Trophoblast cell (in vitro differentiated cells and primary cell): Measurements from ENCODE around the gene SLC17A8.
A peak's percentile ranks its signal among the peaks of the same experiment; 100 is the strongest.
"Not testable (repeated sequence)": the region's sequence is repeated elsewhere in the genome, so short reads cannot be mapped to it uniquely, and the experiment has no call there.

Experiments used
- DNase-seq, 2 donors: peaks; one replicate each; pipeline ENCODE4 v3.0.0-alpha.2; 2016
- H2AFZ ChIP-seq: 2 replicates; pipeline ENCODE4 v1.6.1; 2013; ENCODE audit warnings: low read length, moderate library complexity, mild to moderate bottlenecking; ENCODE audit not compliant: insufficient read depth, poor library complexity
- H2AK5ac ChIP-seq: 2 replicates; pipeline ENCODE4 v1.6.1; 2013; ENCODE audit warnings: mild to moderate bottlenecking, low read length
- H2BK120ac ChIP-seq: 2 replicates; pipeline ENCODE4 v1.6.1; 2013; ENCODE audit warnings: low read length, mild to moderate bottlenecking, moderate library complexity; ENCODE audit not compliant: insufficient read depth, poor library complexity
- H2BK12ac ChIP-seq: 2 replicates; pipeline ENCODE4 v1.6.1; 2013; ENCODE audit warnings: mild to moderate bottlenecking, low read length, moderate library complexity
- H2BK5ac ChIP-seq: 2 replicates; pipeline ENCODE4 v1.6.1; 2013; ENCODE audit warnings: low read length, low read depth, moderate library complexity, mild to moderate bottlenecking; ENCODE audit not compliant: poor library complexity
- H3K14ac ChIP-seq: 2 replicates; pipeline ENCODE4 v1.6.1; 2013; ENCODE audit warnings: mild to moderate bottlenecking, low read length
- H3K18ac ChIP-seq: 2 replicates; pipeline ENCODE4 v1.6.1; 2013; ENCODE audit warnings: mild to moderate bottlenecking, low read length
- H3K23ac ChIP-seq: 2 replicates; pipeline ENCODE4 v1.6.1; 2013; ENCODE audit warnings: low read length
- H3K27ac ChIP-seq: 2 replicates; pipeline ENCODE4 v1.5.1; 2013; ENCODE audit warnings: low read depth, mild to moderate bottlenecking, inconsistent platforms, low read length, moderate library complexity
- H3K27me3 ChIP-seq: 2 replicates; pipeline ENCODE4 v1.6.1; 2013; ENCODE audit warnings: inconsistent platforms, mild to moderate bottlenecking, low read length, moderate library complexity; ENCODE audit not compliant: insufficient read depth
- H3K36me3 ChIP-seq, 2 experiments: 1 replicate in 1 of 2; 2 replicates in 1 of 2; pipeline ENCODE4 v1.6.1; 2013; ENCODE audit warnings: low read length in 2 of 2, mild to moderate bottlenecking in 2 of 2, moderate library complexity in 1 of 2; ENCODE audit not compliant: insufficient read depth in 2 of 2, control insufficient read depth in 1 of 2
- H3K4ac ChIP-seq: 2 replicates; pipeline ENCODE4 v1.6.1; 2013; ENCODE audit warnings: low read depth, mild to moderate bottlenecking, low read length, moderate library complexity
- H3K4me1 ChIP-seq, 2 experiments: 1 replicate in 1 of 2; 2 replicates in 1 of 2; pipeline ENCODE4 v1.6.1; 2013; ENCODE audit warnings: low read length in 2 of 2, mild to moderate bottlenecking in 2 of 2, moderate library complexity in 1 of 2; ENCODE audit not compliant: insufficient read depth in 2 of 2, control insufficient read depth in 1 of 2
- H3K4me2 ChIP-seq: 2 replicates; pipeline ENCODE4 v1.6.1; 2013; ENCODE audit warnings: inconsistent platforms, mild to moderate bottlenecking, low read length, moderate library complexity
- H3K4me3 ChIP-seq: 2 replicates; pipeline ENCODE4 v1.5.1; 2013; ENCODE audit warnings: mild to moderate bottlenecking, low read depth, low read length, inconsistent platforms
- H3K79me1 ChIP-seq: one replicate; pipeline ENCODE4 v1.6.1; 2013; ENCODE audit warnings: low read length
- H3K79me2 ChIP-seq: 2 replicates; pipeline ENCODE4 v1.6.1; 2013; ENCODE audit warnings: low read length, mild to moderate bottlenecking; ENCODE audit not compliant: control insufficient read depth, insufficient read depth, poor library complexity
- H3K9ac ChIP-seq: 2 replicates; pipeline ENCODE4 v1.6.1; 2013; ENCODE audit warnings: mild to moderate bottlenecking, low read length
- H3K9me3 ChIP-seq: 2 replicates; pipeline ENCODE4 v1.6.1; 2013; ENCODE audit warnings: low read depth, mild to moderate bottlenecking, control low read depth, inconsistent platforms, low read length; ENCODE audit not compliant: insufficient read depth
- H4K12ac ChIP-seq: 2 replicates; pipeline ENCODE4 v1.6.1; 2013; ENCODE audit warnings: low read depth, mild to moderate bottlenecking, low read length, moderate library complexity
- H4K8ac ChIP-seq: 2 replicates; pipeline ENCODE4 v1.6.1; 2013; ENCODE audit warnings: low read depth, mild to moderate bottlenecking, low read length, moderate library complexity
- H4K91ac ChIP-seq: one replicate; pipeline ENCODE4 v1.6.1; 2013; ENCODE audit warnings: low read depth, mild to moderate bottlenecking, low read length, moderate library complexity
- WGBS: extraction: QIAGEN DNeasy Blood & Tissue Kit; methylation state at CpG from one replicate; pipeline ENCODE4 v1.1.7; 2013; ENCODE audit warnings: missing lambda C conversion rate; ENCODE audit not compliant: insufficient read length, insufficient coverage; ENCODE audit errors: extremely low coverage; 5-methylcytosine and 5-hydroxymethylcytosine counted together

The SLC17A8 gene

GRCh38 chr12:100344351-100344750 lies 12.5 kb upstream of the SLC17A8 start:
- not testable (repeated sequence) for H3K9ac ChIP-seq, H3K4ac ChIP-seq, H3K27me3 ChIP-seq, H3K27ac ChIP-seq, H3K79me1 ChIP-seq, DNase-seq, H3K23ac ChIP-seq, H2BK5ac ChIP-seq, H4K91ac ChIP-seq, H4K8ac ChIP-seq, H3K79me2 ChIP-seq, H2BK120ac ChIP-seq, H2AK5ac ChIP-seq, H4K12ac ChIP-seq, H3K4me3 ChIP-seq, H3K4me1 ChIP-seq, H3K9me3 ChIP-seq, H3K14ac ChIP-seq, H2BK12ac ChIP-seq, H3K18ac ChIP-seq, H3K36me3 ChIP-seq, H2AFZ ChIP-seq, H3K4me2 ChIP-seq
- no CpG with 5 or more reads among the region's 18 CpGs for WGBS

GRCh38 chr12:100345020-100345767 lies 11.7 kb upstream of the SLC17A8 start:
- no peaks in the 10 kb centered on the region for H3K27me3 ChIP-seq
- H3K9ac ChIP-seq = no peak overlapping the region
- no peak overlapping the region for H2BK5ac ChIP-seq
- no peak overlapping the region for H2AK5ac ChIP-seq
- H4K8ac ChIP-seq = no peak overlapping the region
- DNase-seq = no peak
- H2BK120ac ChIP-seq = no peak overlapping the region
- no peak overlapping the region for H4K12ac ChIP-seq
- H3K4me1 ChIP-seq = no peaks in the 10 kb centered on the region
- no peak overlapping the region for H3K23ac ChIP-seq
- no peaks in the 10 kb centered on the region for H3K9me3 ChIP-seq
- H3K4ac ChIP-seq = no peak overlapping the region
- no peak overlapping the region for H3K27ac ChIP-seq
- H3K36me3 ChIP-seq = no peaks in the 10 kb centered on the region
- no peak overlapping the region for H4K91ac ChIP-seq
- H3K79me2 ChIP-seq = no peaks in the 10 kb centered on the region
- no CpG with 5 or more reads among the region's 1 CpG for WGBS
- H2BK12ac ChIP-seq = no peak overlapping the region
- H2AFZ ChIP-seq = no peak overlapping the region
- H3K79me1 ChIP-seq = no peaks in the 10 kb centered on the region
- no peak overlapping the region for H3K18ac ChIP-seq
- H3K4me2 ChIP-seq = no peak overlapping the region
- no peak overlapping the region for H3K4me3 ChIP-seq
- H3K14ac ChIP-seq = no peak overlapping the region

- Histone ChIP-seq H3K4ac (no peak overlapping the region), H3K4me2 (no peak overlapping the region), H3K79me2 (no peaks in the 10 kb centered on the region), H4K91ac (no peak overlapping the region), H4K8ac (no peak overlapping the region), H3K9ac (no peak overlapping the region), H3K36me3 (no peaks in the 10 kb centered on the region), H3K23ac (no peak overlapping the region), H2BK12ac (no peak overlapping the region), H2AK5ac (no peak overlapping the region), H2BK120ac (no peak overlapping the region), H3K18ac (no peak overlapping the region), H3K4me1 (no peaks in the 10 kb centered on the region), H3K79me1 (no peaks in the 10 kb centered on the region), H3K27me3 (no peaks in the 10 kb centered on the region), H3K9me3 (no peaks in the 10 kb centered on the region), H3K4me3 (no peak overlapping the region), H3K14ac (no peak overlapping the region), H4K12ac (no peak overlapping the region), H2BK5ac (no peak overlapping the region), H2AFZ (no peak overlapping the region), H3K27ac (no peak overlapping the region)
- no peak for DNase-seq
- WGBS = no CpG with 5 or more reads among the region's 3 CpGs
Measured at GRCh38 chr12:100346660-100347059, 10.2 kb upstream of the SLC17A8 start.

GRCh38 chr12:100348657-100349454 lies 8.0 kb upstream of the SLC17A8 start:
- H3K14ac ChIP-seq = no peak overlapping the region
- no peak overlapping the region for H4K12ac ChIP-seq
- no peak overlapping the region for H2BK5ac ChIP-seq
- no peaks in the 10 kb centered on the region for H3K27me3 ChIP-seq
- no peaks in the 10 kb centered on the region for H3K79me2 ChIP-seq
- no peaks in the 10 kb centered on the region for H3K9me3 ChIP-seq
- H4K8ac ChIP-seq = no peak overlapping the region
- no peak overlapping the region for H3K27ac ChIP-seq
- peak in 1 of 2 donors; percentile 68 for DNase-seq
- no peak overlapping the region for H3K4me2 ChIP-seq
- no peak overlapping the region for H2BK120ac ChIP-seq
- H3K36me3 ChIP-seq = no peaks in the 10 kb centered on the region
- H2AK5ac ChIP-seq = no peak overlapping the region
- no peak overlapping the region for H3K4ac ChIP-seq
- H2BK12ac ChIP-seq = no peak overlapping the region
- H3K4me1 ChIP-seq = no peaks in the 10 kb centered on the region
- H3K23ac ChIP-seq = no peak overlapping the region
- H4K91ac ChIP-seq = no peak overlapping the region
- no peak overlapping the region for H2AFZ ChIP-seq
- no peak overlapping the region for H3K9ac ChIP-seq
- no peak overlapping the region for H3K4me3 ChIP-seq
- no peaks in the 10 kb centered on the region for H3K79me1 ChIP-seq
- WGBS = no CpG with 5 or more reads among the region's 7 CpGs
- no peak overlapping the region for H3K18ac ChIP-seq
